WI38 (cell line): Measurements from ENCODE around the gene ADM5.

Experiments
- H3K4me3 ChIP-seq: 2 replicates; pipeline ENCODE4 v1.5.1; 2011; ENCODE audit warnings: low read depth, mild to moderate bottlenecking, control low read depth, low read length
- CTCF ChIP-seq: IDR thresholded peaks from 2 replicates; pipeline ENCODE4 v1.5.1; 2012; ENCODE audit warnings: low read depth, mild to moderate bottlenecking, control low read depth, low read length

Gene ADM5

GRCh38 chr19:49730166-49730565, 40.8 kb downstream of the ADM5 start:
- TF ChIP-seq CTCF: no peak
- H3K4me3 ChIP-seq: no peak overlapping the region

- no peak overlapping the region for H3K4me3 ChIP-seq
- TF ChIP-seq CTCF: no peak
Observed at GRCh38 chr19:49738268-49738667, 48.9 kb downstream of the ADM5 start.

GRCh38 chr19:49739098-49739497, 49.7 kb downstream of the ADM5 start:
- TF ChIP-seq CTCF: no peak
- no peak overlapping the region for H3K4me3 ChIP-seq

DNA sequence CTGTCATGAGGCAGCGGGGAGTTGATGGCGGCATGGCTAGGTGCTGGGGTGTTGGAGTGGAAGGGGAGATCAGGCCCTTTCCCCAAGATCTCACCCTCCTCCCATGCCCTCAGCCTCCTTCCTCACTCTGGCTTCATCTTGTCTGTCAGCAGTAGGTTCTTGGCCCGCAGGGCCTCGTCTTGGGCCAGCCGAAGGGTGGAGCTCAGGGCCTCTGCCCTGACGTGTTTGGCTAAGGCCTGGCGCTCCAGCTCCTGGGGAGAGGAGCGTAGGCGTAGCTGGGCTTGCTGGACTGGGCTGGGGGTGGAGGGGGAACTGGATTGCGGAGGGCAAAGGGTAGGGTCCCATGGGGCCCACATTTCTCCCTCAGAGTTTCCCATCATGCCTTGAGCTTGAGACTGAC, 50.5 kb downstream of the ADM5 start:
- TF ChIP-seq CTCF: no peak
- no peak overlapping the region for H3K4me3 ChIP-seq
